ENCODE data around the gene HIP1R.

Gene HIP1R

DNA sequence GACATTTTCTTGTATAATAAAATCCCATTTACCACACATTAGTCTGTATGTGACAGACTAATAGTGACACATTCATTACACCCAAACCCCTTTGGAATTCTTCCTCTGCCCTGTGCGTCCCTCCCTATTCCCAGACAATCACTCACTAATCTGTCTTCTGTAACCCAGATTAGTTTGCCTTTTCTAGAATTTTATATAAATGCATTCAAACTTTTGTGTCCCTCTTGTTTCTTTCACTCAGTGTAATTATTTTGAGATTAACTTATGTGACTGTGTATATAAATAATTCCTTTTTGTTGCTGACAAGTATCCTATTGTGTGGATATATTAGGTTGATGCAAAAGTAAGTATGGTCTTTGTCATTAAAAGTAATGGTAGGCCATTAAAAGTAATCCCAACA, 27.6 kb upstream of the HIP1R start:
- H3K9me2 ChIP-seq (replicated peaks; ENCODE audit: insufficient read depth, low read length): no peaks in the 10 kb centered on the region
- no peaks in the 10 kb centered on the region for H3F3A ChIP-seq (ENCODE audit: insufficient read depth, low read length)
- peaks cover 9% of the 10 kb centered on the region; the same call in 1 of the 2 replicates for H3K4me1 ChIP-seq (ENCODE audit: low read length)
- no peaks in the 10 kb centered on the region for H3K36me3 ChIP-seq (replicated peaks; ENCODE audit: insufficient read depth, low read length)
- no peak overlapping the region for H2AFZ ChIP-seq (ENCODE audit: low read length)
- H3K9ac ChIP-seq (ENCODE audit: low read length): no peak overlapping the region
- H3K4me3 ChIP-seq (ENCODE audit: low read length): no peak overlapping the region
- H3K9me3 ChIP-seq (replicated peaks; ENCODE audit: insufficient read depth, low read length): no peaks in the 10 kb centered on the region
- DNase-seq: no peak
- H4K20me1 ChIP-seq (ENCODE audit: insufficient read depth, low read length): no peaks in the 10 kb centered on the region
- H3K27ac ChIP-seq (ENCODE audit: low read length): no peak overlapping the region
- H3K4me2 ChIP-seq (ENCODE audit: low read depth, low read length): no peak overlapping the region
- no peaks in the 10 kb centered on the region for H3K79me2 ChIP-seq (ENCODE audit: low read length)
- H3K27me3 ChIP-seq (replicated peaks; ENCODE audit: insufficient read depth, low read length): no peaks in the 10 kb centered on the region; the same call in 1 of the 2 replicates
- TF ChIP-seq, protein P1, sequence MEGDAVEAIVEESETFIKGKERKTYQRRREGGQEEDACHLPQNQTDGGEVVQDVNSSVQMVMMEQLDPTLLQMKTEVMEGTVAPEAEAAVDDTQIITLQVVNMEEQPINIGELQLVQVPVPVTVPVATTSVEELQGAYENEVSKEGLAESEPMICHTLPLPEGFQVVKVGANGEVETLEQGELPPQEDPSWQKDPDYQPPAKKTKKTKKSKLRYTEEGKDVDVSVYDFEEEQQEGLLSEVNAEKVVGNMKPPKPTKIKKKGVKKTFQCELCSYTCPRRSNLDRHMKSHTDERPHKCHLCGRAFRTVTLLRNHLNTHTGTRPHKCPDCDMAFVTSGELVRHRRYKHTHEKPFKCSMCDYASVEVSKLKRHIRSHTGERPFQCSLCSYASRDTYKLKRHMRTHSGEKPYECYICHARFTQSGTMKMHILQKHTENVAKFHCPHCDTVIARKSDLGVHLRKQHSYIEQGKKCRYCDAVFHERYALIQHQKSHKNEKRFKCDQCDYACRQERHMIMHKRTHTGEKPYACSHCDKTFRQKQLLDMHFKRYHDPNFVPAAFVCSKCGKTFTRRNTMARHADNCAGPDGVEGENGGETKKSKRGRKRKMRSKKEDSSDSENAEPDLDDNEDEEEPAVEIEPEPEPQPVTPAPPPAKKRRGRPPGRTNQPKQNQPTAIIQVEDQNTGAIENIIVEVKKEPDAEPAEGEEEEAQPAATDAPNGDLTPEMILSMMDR (IDR thresholded peaks at IDR 0.05; ENCODE audit: low read length): no peak
- no peak for TF ChIP-seq EZH2 (optimal IDR thresholded peaks at IDR 0.05; ENCODE audit: low read depth, low read length)
- TF ChIP-seq EZH2phosphoT487 (IDR thresholded peaks at IDR 0.05; ENCODE audit: low read length): no peak

DNA sequence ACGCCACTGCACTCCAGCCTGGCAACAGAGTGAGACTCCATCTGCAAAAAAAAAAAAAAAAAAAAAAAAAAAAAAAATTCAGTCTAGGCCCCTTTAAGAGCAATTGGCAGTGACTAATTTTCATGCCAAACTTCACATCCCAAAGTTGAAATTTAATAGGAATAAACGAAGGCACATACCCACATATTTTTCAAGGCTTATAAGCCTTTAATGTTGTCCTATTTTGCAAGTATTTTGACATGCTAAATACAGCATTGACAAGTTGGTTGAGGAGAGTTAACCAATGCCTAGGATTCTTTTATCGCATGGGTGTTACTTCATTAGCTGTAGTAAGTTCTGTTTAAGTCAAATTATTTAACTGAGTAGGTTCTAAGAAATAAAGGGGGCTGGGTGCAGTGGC, 23.5 kb upstream of the HIP1R start:
- TF ChIP-seq EZH2phosphoT487 (IDR thresholded peaks at IDR 0.05; ENCODE audit: low read length) (no peak), EZH2 (optimal IDR thresholded peaks at IDR 0.05; ENCODE audit: low read depth, low read length) (no peak)
- TF ChIP-seq, protein P1 (IDR thresholded peaks at IDR 0.05; ENCODE audit: low read length): no peak
- Histone ChIP-seq H3K4me3 (ENCODE audit: low read length) (no peak overlapping the region), H3K79me2 (ENCODE audit: low read length) (no peaks in the 10 kb centered on the region), H2AFZ (ENCODE audit: low read length) (no peak overlapping the region), H3K27ac (ENCODE audit: low read length) (no peak overlapping the region), H3K9me3 (replicated peaks; ENCODE audit: insufficient read depth, low read length) (no peaks in the 10 kb centered on the region), H3K4me2 (ENCODE audit: low read depth, low read length) (no peak overlapping the region), H3K27me3 (replicated peaks; ENCODE audit: insufficient read depth, low read length) (no peaks in the 10 kb centered on the region), H3F3A (ENCODE audit: insufficient read depth, low read length) (no peaks in the 10 kb centered on the region), H3K9me2 (replicated peaks; ENCODE audit: insufficient read depth, low read length) (no peaks in the 10 kb centered on the region), H4K20me1 (ENCODE audit: insufficient read depth, low read length) (no peaks in the 10 kb centered on the region), H3K36me3 (replicated peaks; ENCODE audit: insufficient read depth, low read length) (no peaks in the 10 kb centered on the region), H3K9ac (ENCODE audit: low read length) (no peak overlapping the region), H3K4me1 (ENCODE audit: low read length) (peaks cover 9% of the 10 kb centered on the region; the same call in 1 of the 2 replicates)
- DNase-seq: no peak

DNA sequence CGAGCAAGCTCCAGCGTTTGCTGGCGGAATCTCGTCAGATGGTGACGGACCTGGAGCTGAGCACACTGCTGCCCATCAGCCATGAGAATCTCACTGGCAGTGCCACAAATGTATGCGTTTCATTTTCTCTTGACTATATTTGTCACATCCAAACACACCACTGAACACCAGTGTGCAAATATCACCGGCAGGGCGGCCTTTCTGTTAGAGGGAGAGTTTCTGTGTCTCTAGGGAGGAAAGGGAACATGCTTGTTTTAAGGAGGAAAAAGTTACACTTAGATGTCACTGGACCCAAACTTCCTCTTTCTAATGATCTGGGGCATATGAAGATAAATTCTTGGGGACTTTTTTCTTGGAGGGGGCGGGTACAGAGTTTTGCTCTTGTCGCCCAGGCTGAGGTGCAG, 21.9 kb upstream of the HIP1R start:
- no peak overlapping the region for H2AFZ ChIP-seq (ENCODE audit: low read length)
- H3K27ac ChIP-seq (ENCODE audit: low read length): no peak overlapping the region
- no peak overlapping the region for H3K9ac ChIP-seq (ENCODE audit: low read length)
- H3K4me1 ChIP-seq (ENCODE audit: low read length): peaks cover 9% of the 10 kb centered on the region; the same call in 1 of the 2 replicates
- no peak overlapping the region for H3K4me2 ChIP-seq (ENCODE audit: low read depth, low read length)
- H3K27me3 ChIP-seq (replicated peaks; ENCODE audit: insufficient read depth, low read length): no peaks in the 10 kb centered on the region
- no peak for DNase-seq
- H3K9me2 ChIP-seq (replicated peaks; ENCODE audit: insufficient read depth, low read length): no peaks in the 10 kb centered on the region
- H4K20me1 ChIP-seq (ENCODE audit: insufficient read depth, low read length): no peaks in the 10 kb centered on the region
- no peaks in the 10 kb centered on the region for H3K79me2 ChIP-seq (ENCODE audit: low read length)
- H3K4me3 ChIP-seq (ENCODE audit: low read length): no peak overlapping the region
- no peaks in the 10 kb centered on the region for H3F3A ChIP-seq (ENCODE audit: insufficient read depth, low read length)
- TF ChIP-seq, protein P1 (IDR thresholded peaks at IDR 0.05; ENCODE audit: low read length): no peak
- no peaks in the 10 kb centered on the region for H3K9me3 ChIP-seq (replicated peaks; ENCODE audit: insufficient read depth, low read length)
- H3K36me3 ChIP-seq (replicated peaks; ENCODE audit: insufficient read depth, low read length): no peaks in the 10 kb centered on the region
